HL-60/S4 (cell line): ENCODE results near the gene CTTNBP2.

ENCODE experiments used
- in situ Hi-C: fragments of 300-500 bp; cut with MboI; formaldehyde crosslinking; loops from 2 replicates; pipeline ENCODE4 v1.14.3; 2022; ENCODE audit warnings: low sequenced_read_pairs

Gene CTTNBP2

DNA sequence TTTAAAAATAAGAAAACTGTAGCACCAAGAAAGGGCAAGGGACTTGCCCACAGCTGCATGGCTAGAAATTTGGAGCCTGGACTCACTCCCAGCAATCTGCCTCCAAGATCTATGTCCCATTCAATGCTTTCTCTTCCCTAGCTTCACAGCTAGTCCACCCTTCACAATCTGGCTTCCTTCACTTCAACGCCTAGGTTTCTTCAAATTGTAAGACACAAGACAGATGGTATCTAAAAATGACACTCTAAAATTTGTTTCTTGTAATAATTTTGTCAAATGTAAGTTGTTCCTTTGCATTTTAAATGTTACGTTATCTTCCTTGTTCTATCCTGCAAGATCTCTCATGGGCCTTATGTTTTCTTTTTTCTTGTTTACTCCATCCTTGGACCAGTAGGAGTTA, 48.6 kb downstream of the CTTNBP2 start:
- in situ Hi-C loops = no loop called here

DNA sequence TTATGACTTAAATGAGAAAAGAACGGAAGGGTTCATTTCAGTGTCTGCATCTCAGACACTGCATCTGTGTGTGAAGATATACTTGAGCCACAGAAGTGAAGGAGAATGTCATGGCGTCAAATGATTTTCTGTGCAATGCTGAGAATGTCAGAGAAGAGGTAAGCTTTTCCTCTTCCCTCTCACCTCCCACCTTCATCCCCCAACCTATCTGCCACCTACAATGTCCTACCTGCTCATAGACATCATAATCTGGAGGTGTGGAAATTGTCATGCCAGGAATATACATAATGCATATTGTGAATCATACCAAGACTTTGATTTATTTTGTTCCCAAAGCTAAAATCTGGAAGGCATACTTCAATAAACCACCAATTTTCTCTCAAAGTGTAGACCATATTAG, 53.7 kb downstream of the CTTNBP2 start:
- in situ Hi-C loops = no loop called here

DNA sequence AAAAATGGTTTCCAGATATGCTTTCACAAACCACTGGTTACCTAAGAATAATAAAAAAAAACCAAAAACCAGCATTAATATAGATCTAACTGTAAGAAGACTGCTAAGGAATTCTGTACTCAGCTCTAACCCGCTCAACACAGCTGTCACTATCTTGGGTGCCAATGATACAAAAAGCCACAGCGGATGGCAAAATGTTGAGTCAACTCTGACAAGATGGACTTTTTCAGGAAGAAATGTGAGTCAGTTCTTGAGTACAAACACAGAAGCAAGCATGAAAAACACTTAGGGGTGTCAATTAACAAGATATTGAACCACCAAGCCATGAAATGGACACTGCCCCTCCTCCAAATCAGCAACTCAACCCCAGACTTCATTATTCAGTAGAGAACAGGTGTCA, 55.0 kb downstream of the CTTNBP2 start:
- in situ Hi-C loops = no loop called here

DNA sequence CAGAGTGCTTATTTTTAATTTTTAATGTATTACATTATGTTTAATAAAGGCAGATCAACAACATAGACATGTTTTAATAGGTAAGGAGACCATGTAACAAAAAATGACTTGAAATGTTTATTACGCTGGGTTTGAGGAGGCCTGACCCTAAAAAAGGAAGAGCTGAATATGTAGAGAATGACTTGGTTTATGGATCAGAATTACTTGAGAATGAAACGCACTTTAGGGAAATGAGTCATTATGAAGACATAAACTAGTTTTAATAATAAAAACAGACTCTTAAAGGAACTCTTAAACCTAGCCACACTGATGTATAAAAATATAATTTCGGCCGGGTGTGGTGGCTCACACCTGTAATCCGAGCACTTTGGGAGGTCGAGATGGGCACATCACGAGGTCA, 56.5 kb downstream of the CTTNBP2 start:
- in situ Hi-C loops = no loop called here

DNA sequence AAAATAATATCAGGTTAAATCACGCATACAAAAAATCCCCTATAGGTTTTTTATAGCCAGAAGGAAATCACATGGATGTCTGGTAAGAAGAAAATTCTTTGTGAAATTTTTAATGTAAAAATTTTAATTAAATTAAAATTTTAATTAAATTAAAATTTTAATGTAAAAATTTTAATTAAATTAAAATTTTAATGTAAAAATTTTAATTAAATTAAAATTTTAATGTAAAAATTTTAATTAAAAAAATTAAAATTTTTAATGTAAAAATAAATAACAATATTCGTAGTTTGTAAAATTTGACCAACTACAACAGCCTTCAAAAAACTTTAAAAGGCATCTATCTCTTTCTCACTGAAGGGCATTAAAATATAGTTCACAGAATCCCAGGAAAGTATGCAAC, 61.5 kb downstream of the CTTNBP2 start:
- in situ Hi-C loops = no loop called here

DNA sequence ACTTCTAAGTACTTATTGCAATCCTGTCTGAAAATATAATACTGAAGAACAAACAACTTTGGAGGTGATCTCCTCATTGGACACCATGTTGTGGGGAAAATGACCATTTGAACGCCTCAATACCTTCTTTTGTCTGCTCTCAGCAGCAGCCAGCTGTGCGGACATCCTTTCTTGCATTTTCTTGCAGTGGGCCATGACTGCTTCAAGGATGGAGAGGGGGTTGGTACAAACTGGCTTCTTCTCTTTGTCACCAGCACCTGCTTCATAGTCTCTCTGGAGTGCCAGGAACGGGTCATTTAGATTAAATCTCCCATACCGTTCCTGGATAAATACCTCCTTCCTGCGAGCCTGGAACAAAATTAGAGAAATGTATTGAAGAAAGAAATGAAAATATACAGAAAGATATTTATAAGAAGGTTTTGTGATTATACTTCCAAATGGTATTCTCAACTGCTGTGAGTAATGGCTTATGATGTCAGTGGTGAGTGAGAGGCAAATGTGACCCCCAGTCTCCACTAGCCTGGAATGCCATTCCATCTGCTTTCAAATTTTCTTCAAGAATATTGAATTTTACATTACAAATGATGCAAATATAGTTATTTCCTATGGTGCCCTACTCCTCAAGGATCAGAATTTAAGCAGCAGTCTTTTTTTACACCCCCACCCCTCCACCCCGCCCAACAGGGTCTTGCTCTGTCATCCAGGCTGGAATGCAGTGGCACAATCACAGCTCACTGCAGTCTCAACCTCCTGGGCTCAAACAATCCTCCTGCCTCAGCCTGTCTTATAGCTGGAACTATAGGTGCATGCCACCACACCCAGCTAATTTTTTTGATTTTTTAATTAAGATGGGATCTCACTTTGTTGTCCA, 62.4 kb downstream of the CTTNBP2 start:
- in situ Hi-C loops = no loop called here

DNA sequence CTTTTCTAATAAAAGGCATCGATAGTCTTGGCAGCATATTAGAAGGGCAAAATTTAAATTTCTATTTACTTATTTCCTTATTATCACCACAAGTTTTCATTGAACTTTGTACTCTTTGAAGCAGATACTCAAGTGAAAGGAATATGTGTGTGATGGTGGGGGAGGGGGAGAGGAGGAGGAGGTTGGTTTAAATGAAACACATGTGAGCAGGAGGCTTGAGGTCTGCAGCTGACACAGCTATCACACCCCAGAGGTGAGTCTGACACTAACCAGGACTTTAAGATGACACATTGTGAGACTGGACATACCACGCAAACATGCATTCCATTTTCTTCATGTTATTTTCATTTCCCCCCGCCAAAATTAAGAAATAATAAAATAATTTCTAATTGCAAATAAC, 63.3 kb downstream of the CTTNBP2 start:
- in situ Hi-C loops = no loop called here

DNA sequence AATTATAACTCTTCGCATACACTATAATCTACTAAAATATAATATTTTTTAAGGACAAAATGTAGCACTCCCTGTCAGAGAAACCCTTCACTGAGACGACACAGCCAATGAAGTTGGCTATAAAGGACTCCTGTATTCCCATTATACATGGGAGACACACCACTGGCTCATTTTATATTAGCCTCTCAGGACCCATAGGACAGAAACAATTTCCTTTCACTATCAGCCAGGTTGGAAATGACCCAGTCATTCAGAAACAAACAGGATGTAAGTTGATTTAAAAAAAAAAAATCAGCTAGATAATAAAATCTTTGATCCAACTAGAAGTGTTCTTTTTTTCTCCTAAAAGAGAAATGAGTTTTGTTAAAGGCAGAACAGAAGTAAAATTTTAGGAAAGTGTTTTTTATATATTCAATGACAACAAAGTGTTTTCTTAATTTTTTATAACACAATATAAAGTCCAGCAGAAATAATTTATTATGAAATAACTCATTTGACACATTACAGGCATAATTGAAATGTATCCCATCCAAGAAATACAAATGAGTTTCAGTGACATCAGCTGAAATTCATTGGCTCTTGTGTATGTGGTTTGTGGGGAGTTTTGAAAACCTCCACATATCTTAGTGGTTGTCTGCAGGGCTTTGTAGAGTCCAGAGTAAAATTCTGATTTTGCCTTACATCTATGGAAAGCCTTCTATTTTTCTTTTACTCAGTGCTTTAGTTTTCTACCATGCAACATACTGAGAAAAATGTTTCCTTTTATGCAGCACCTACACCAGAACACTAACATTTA, 64.1 kb downstream of the CTTNBP2 start:
- in situ Hi-C loops = no loop called here

DNA sequence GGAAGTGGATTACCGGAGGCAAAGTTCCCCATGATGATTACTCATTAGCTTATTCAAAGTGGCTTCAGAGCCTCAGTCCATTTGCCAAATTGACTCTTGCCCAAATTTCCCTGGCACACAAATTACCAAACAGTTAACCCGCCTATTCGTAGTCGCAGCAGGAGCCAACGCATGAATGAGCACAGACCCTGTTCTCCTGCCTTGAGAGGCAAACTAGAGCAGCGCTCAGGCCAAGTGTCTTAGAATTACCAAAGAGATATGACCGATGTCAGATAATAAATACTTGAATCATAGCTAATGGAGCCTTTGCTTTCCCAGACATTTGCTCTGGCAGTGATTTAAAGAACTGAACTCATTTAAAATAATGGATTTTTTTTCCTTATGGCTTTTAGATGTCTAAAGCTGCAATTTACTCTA, 64.9 kb downstream of the CTTNBP2 start:
- in situ Hi-C loops = no loop called here

DNA sequence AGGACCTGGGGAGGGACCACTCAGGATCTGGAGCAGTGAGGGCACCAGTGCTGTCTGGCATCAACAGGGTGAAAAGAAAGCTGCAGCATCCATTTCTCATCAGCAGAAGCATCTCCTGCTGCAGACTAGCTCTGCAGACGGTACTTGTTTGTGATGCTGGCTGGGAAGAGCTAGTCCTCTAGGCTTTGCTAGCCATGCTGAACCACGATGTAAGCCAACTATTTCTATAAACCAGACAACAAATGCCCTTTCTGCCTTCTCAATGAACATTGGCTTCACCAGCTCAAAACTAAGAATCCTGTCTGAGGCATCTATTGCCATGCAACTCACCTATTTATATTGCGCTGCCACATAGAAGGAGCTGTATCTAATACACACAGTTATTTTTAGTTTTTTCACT, 65.6 kb downstream of the CTTNBP2 start:
- in situ Hi-C loops = no loop called here

DNA sequence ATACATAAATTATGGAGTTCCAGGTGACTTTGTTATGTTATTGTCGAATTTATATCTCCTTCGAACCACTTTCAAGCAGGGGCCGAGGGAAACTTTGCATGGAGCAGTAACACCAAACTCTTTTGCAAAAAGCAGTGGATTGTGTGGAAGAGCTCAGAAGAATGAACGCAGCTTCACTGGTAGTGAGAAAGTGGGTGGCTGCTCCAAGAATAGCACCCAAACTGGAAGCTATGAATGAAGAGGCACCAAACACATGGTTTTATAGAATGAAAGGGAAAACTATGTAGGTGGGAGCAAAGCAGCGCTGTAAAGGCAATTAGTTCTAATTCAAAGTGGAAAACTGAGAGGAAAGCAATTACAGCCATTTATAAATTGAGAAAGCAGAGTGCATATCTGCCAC, 67.2 kb downstream of the CTTNBP2 start:
- in situ Hi-C loops = no loop called here

DNA sequence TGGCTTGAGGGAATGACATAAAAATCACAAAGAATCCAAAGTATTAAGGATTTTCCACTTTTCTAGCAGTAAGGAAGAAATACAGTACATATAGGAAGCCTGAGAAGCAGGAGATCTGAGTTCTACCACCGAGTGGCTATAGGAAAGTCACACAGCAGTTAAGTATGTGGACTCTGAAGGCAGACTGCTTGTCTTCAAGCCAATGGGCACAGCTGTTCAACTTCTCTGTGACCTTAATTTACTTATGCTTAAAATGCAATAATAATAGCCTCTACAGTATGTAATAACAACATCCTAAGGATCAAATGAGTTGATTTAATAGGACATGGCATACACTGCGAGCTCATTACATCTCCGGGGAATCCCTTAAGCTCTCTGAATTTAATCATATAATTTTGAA, 68.0 kb downstream of the CTTNBP2 start:
- in situ Hi-C loops = no loop called here

DNA sequence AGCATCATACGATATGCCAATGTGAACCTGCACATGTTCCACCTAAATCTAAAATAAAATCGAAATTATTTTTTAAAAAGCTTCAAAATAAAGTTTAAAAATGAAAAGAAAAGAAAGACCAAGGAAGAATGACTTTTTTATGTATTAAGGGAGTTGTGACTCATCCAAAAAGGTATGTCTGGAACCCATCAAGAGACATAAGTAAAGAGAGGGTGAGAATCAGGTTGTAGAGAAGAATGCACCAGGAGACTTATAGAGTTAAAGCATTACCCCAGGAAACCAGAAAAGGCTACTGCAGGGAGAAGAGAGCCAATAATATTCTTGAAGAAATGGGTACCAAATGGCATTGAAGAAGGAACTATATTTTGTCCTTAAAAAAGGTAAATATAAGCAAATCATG, 69.8 kb downstream of the CTTNBP2 start:
- in situ Hi-C loops = no loop called here

DNA sequence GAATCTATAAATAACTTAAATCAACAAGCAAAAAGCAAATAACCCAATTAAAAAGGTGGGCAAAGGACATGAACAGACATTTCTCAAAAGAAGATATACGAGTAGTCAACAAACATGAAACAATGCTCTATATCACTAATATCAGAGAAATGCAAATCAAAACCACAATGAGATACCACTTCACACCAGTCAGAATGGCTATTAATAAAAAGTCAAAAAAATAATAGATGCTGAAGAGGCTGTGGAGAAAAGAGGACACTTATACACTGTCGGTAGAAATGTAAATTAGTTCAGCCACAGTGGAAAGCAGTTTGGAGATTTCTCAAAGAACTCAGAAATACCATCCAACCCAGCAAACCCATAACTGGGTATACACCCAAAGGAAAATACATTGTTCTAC, 70.6 kb downstream of the CTTNBP2 start:
- in situ Hi-C loops = no loop called here

DNA sequence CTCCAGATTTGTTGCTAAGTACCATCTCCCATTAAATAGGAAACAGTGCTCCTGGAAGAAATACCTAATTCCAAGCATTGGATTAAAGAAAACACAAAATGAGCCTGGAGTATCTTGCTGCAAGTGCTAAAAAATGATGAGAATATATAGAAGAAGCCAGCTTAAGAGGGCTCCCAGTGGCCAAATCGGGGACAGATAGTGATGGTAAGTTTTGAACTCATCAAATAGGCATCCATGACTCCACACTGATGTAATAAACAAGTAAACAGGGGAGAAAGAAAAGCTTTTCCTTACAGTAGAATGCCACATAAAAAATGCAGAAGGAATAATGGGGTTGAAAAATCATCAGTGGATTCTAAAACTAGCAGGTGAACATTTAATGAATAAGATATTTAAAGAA, 72.4 kb downstream of the CTTNBP2 start:
- in situ Hi-C loops = no loop called here

DNA sequence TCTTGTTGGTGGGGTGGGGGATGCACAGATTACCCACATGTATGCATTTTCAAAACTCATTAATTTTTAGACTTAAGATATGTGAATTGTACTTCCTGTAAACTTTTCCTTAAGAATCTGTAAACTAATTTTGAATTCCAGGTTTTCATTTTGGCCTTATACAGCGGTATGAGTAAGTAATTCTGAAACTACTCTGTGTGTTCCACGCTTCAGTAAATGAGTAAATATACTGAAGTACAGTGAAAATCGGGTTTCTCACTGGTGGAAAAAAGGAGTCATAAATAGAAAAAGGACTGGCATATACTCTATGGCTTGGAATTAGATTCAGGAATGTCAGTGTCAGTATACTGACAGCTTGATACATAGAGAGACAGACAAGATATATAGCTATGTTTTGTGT, 72.8 kb downstream of the CTTNBP2 start:
- in situ Hi-C loops = no loop called here

DNA sequence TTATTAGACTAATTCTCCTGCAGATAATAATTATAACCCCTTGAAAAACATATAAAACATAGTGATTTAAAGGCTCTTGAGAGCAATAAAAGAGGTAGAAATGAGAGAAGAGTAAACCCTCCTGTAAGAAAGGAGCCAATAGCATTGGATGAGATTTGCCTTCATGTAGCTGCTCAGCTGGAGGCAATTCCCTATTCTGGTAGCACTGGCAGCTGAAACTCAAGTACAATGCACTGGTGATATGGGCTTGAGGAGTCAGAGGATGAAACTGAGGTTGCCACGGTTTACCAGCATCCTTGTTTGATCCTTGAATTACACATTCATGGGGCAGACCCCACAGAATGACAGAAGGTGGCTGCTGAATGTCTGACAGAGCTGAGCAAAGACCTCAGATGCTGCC, 76.4 kb downstream of the CTTNBP2 start:
- in situ Hi-C loops = no loop called here

DNA sequence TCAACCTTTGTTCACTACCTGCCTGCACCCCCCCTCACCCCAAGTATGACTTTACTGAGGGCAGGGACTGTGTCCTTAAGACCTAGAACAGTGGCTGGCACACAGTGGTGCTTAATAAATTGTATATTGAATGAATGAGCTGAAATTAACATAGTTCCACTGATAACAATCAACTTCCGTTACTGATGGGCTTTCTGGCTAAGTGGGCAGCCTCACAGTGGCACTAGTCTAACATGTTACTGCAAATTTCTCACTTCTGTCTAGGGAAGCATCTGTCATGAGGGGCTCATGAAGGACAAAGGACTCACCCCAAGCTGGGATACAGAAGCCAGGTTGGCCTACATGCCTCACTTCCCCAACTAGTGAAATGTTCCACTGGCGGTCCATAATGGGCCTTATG, 79.3 kb downstream of the CTTNBP2 start:
- in situ Hi-C loops = no loop called here

DNA sequence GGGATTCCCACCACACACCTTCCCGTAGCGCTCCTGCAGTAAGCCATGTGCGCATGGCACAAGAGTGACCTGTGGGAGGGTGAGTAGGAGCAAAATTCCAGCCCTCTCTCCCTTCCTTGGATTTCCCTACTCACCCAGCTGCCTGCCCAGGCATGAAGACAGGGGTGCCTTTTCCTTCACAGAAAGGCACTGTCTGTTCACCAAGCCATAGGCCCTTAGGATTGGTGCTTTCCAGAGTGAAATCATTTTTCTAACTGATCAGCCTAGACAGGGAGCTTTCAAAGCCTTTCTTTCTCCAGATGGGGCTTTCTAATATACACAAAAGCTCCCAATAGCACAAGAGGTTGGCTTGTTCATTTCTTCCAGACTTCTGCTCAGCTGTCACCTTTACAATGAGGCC, 79.7 kb downstream of the CTTNBP2 start:
- in situ Hi-C loops = no loop called here

DNA sequence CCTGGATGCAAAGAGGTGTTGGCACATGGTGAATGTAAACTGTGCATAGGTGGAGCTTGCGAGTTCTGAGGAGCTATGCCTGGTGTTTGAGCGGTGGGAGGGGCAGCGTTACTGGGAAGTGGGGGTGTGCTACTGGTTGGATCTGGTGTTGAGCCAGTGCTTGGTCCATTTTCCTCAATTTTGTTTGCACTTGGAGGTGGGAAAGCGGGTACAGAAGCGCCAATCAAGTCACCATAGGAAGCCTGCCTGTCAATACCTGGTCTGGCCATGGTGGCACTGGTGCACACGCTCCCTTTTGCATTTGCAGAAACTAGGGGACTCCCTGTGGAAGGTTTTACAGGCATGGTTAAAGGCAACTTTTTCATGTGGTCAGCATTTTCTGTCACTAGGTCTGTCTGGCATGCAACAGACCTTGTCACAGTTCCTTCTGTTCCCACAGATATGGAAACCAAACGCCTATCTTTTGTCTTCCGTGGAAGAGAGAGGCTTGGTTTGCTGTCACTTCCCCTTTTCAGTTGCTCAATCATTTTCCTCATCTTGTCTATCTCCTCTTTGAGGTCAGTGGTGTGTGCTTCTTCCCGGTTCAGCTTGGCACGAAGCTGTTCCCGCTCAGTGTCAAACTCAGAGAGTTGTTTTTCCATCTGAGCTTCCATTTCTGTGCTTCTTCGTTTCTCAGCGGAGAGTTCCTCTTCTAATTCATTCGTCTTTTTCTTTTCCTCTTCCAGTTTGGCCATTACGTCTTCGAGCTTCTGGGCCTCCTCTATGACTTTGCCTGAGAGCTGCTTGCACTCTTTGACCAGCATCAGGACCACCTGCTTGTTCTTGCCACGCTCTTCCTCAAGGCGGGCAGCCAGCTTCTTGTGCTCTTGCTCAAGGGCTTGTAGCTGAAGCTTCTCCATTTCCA, 81.1 kb downstream of the CTTNBP2 start:
- in situ Hi-C loops = no loop called here

DNA sequence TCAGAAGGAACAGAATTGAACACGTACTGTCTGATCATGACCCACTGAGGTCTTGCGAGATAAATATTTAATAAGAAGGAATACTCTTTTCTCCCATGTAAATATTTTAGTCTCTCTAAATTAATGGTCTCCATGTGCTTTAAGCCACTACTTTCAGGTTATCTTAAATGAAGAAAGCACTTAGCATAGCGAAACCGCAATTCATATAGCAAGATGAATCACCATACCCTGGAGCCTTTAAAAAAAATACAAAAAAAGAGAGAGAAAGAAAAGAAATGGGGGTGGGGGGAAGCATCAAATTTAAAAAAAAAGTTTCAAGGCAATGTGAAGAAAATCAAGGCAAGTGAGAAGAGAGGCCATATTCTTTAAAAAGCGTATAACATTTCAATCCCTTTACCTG, 82.5 kb downstream of the CTTNBP2 start:
- in situ Hi-C loops = no loop called here
